CD4-positive, alpha-beta T cell (primary cell): ENCODE measurements around the gene GSG1L. TPM values are rescaled to one million over a fixed set of nuclear protein-coding genes. Genes with fewer than 3 reads are reported as not detected.

Experiments
- ATAC-seq: fragments of 200-7000 bp; cut with Tn5 transposase; one replicate; pipeline ENCODE4 v1.10.0; 2022; ENCODE audit warnings: mild to moderate bottlenecking; ENCODE audit not compliant: poor library complexity
- CTCF ChIA-PET: fragments of 350-600 bp; sonication (Branson Sonifier 250); formaldehyde crosslinking; loops from one replicate; lab custom pipeline; 2021; ENCODE audit warnings: antibody characterized with exemption, inconsistent platforms; lab: Charles Lee
- POLR2A ChIA-PET: fragments of 350-600 bp; sonication (Branson Sonifier 250); formaldehyde crosslinking; loops from one replicate; lab custom pipeline; 2021; ENCODE audit warnings: antibody characterized with exemption, inconsistent platforms; lab: Charles Lee
- DNase-seq, 14 experiments: peaks; one replicate each; pipeline ENCODE4 v3.0.0-alpha.2; 2013 to 2020; ENCODE audit warnings: mixed read lengths in 2 of 14
- H3K27ac ChIP-seq, 2 donors: one replicate each; pipeline versions ENCODE4 v1.5.1 to v1.7.0; 2013; ENCODE audit warnings: low read length in 2 of 2, low read depth in 1 of 2, mild to moderate bottlenecking in 1 of 2
- H3K27me3 ChIP-seq, 2 experiments: 1 replicate in 1 of 2; 2 replicates in 1 of 2; pipeline versions ENCODE4 v1.6.1 to v1.7.0; 2013; ENCODE audit warnings: low read length in 2 of 2, control low read depth in 1 of 2, mild to moderate bottlenecking in 1 of 2, moderate library complexity in 1 of 2; ENCODE audit not compliant: insufficient read depth in 2 of 2, control insufficient read depth in 1 of 2
- H3K36me3 ChIP-seq: one replicate; pipeline ENCODE4 v1.6.1; 2013; ENCODE audit warnings: low read length, control low read depth; ENCODE audit not compliant: insufficient read depth
- H3K4me1 ChIP-seq: one replicate; pipeline ENCODE4 v1.6.1; 2013; ENCODE audit warnings: low read length, control low read depth; ENCODE audit not compliant: insufficient read depth
- H3K4me3 ChIP-seq: one replicate; pipeline ENCODE4 v1.5.1; 2013; ENCODE audit warnings: mild to moderate bottlenecking, low read length, moderate library complexity
- H3K9me3 ChIP-seq, 2 experiments: 1 replicate in 1 of 2; 2 replicates in 1 of 2; pipeline versions ENCODE4 v1.6.1 to v1.7.0; 2013; ENCODE audit warnings: low read length in 2 of 2, mild to moderate bottlenecking in 2 of 2, control low read depth in 1 of 2, moderate library complexity in 1 of 2; ENCODE audit not compliant: control insufficient read depth in 1 of 2, insufficient read depth in 1 of 2
- H3K27ac Mint-ChIP-seq: one replicate; pipeline ENCODE4 v1.8.0; 2020; ENCODE audit warnings: mixed read lengths
- H3K27me3 Mint-ChIP-seq: one replicate; pipeline ENCODE4 v1.8.0; 2021; ENCODE audit warnings: mixed read lengths
- H3K36me3 Mint-ChIP-seq: one replicate; pipeline ENCODE4 v1.8.0; 2021; ENCODE audit warnings: low read depth, mixed read lengths
- H3K4me1 Mint-ChIP-seq: one replicate; pipeline ENCODE4 v1.8.0; 2021; ENCODE audit warnings: low read depth, mixed read lengths
- H3K4me3 Mint-ChIP-seq: one replicate; pipeline ENCODE4 v1.8.0; 2020; ENCODE audit warnings: mild to moderate bottlenecking, mixed read lengths
- H3K9me3 Mint-ChIP-seq: one replicate; pipeline ENCODE4 v1.8.0; 2020; ENCODE audit warnings: mixed read lengths
- CTCF ChIP-seq: fragments of 200-600 bp; IDR thresholded peaks from one replicate; pipeline ENCODE4 v1.8.0; 2022; ENCODE audit warnings: antibody characterized with exemption, mild to moderate bottlenecking
- intact Hi-C, 2 experiments: fragments of 100-400 bp; cut with DNase I in 1 of 2; cut with micrococcal nuclease in 1 of 2; formaldehyde crosslinking; loops; one replicate each; pipeline versions ENCODE4 v1.15.1 to v1.9.0; 2023 to 2025; cut with DNase I, micrococcal nuclease
- total RNA-seq, 174 experiments: library from RNA in 2 of 174; stranded (reverse) in 2 of 174; gene quantifications; one replicate each; pipeline ENCODE4 v1.2.3 and lab custom pipeline; 2021 to 2026

GSG1L gene
- total RNA-seq, 2 experiments from 2014 or later, result not detected

- H3K27me3 ChIP-seq, result peaks cover 0 to 11% of the 10 kb centered on the region in 2 experiments
- H3K4me3 Mint-ChIP-seq, result no peak overlapping the region
- DNase-seq, result no peak
- no peaks in the 10 kb centered on the region for H3K36me3 ChIP-seq
- no peak overlapping the region for H3K27ac ChIP-seq
- H3K4me3 ChIP-seq, result no peak overlapping the region
- TF ChIP-seq CTCF, result no peak
- ChIA-PET CTCF (no interaction called here), POLR2A (no interaction called here)
- no peaks in the 10 kb centered on the region for H3K9me3 Mint-ChIP-seq
- no peak for ATAC-seq
- no peak overlapping the region for H3K27ac Mint-ChIP-seq
- H3K9me3 ChIP-seq, result no peaks in the 10 kb centered on the region
- peaks cover 34% of the 10 kb centered on the region for H3K27me3 Mint-ChIP-seq
- H3K36me3 Mint-ChIP-seq, result no peaks in the 10 kb centered on the region
- no peaks in the 10 kb centered on the region for H3K4me1 Mint-ChIP-seq
- H3K4me1 ChIP-seq, result no peaks in the 10 kb centered on the region
- intact Hi-C loops, result no loop called here
These were observed 25.1 kb downstream of the GSG1L start for GRCh38 chr16:28038409-28038808.

- Histone ChIP-seq H3K9me3 (no peaks in the 10 kb centered on the region), H3K27me3 (peaks cover 0 to 11% of the 10 kb centered on the region in 2 experiments), H3K27ac (no peak overlapping the region), H3K36me3 (no peaks in the 10 kb centered on the region), H3K4me1 (no peaks in the 10 kb centered on the region), H3K4me3 (no peak overlapping the region)
- Mint-ChIP-seq H3K27me3 (peaks cover 29% of the 10 kb centered on the region), H3K4me1 (no peaks in the 10 kb centered on the region), H3K36me3 (no peaks in the 10 kb centered on the region), H3K4me3 (no peak overlapping the region), H3K27ac (no peak overlapping the region), H3K9me3 (no peaks in the 10 kb centered on the region)
- ATAC-seq (no peak), DNase-seq (no peak)
- no peak for TF ChIP-seq CTCF
- POLR2A ChIA-PET, result interaction anchor here (0.6 kb wide), 1 partner anchor 14 kb away, joined by 3 read pairs; no protein-coding TSS in a partner anchor
- intact Hi-C loops, result no loop called here
- CTCF ChIA-PET, result no interaction called here
These were observed 27.6 kb downstream of the GSG1L start for GRCh38 chr16:28035866-28036393.

- no peak overlapping the region for H3K4me3 ChIP-seq
- no peak overlapping the region for H3K27ac ChIP-seq
- CTCF ChIA-PET, result no interaction called here
- no peaks in the 10 kb centered on the region for H3K36me3 ChIP-seq
- ATAC-seq (no peak), DNase-seq (no peak)
- H3K27me3 ChIP-seq, result peaks cover 0 to 9% of the 10 kb centered on the region in 2 experiments
- Mint-ChIP-seq H3K4me1 (no peaks in the 10 kb centered on the region), H3K27ac (no peak overlapping the region), H3K4me3 (no peak overlapping the region), H3K9me3 (no peaks in the 10 kb centered on the region), H3K36me3 (no peaks in the 10 kb centered on the region), H3K27me3 (peaks cover 29% of the 10 kb centered on the region)
- POLR2A ChIA-PET, result no interaction called here
- H3K4me1 ChIP-seq, result no peaks in the 10 kb centered on the region
- H3K9me3 ChIP-seq, result no peaks in the 10 kb centered on the region
- TF ChIP-seq CTCF, result no peak
- intact Hi-C loops, result no loop called here
These were observed 29.6 kb downstream of the GSG1L start for GRCh38 chr16:28033870-28034269.
